ENCODE data around the gene MRE11. TPM values are rescaled to one million over a fixed set of nuclear protein-coding genes. Genes with fewer than 3 reads are reported as not detected.

Gene MRE11
- polyA plus RNA-seq, 1 of the 3 experiments (the other 2 are of a cell fraction) = 2.8 TPM

DNA sequence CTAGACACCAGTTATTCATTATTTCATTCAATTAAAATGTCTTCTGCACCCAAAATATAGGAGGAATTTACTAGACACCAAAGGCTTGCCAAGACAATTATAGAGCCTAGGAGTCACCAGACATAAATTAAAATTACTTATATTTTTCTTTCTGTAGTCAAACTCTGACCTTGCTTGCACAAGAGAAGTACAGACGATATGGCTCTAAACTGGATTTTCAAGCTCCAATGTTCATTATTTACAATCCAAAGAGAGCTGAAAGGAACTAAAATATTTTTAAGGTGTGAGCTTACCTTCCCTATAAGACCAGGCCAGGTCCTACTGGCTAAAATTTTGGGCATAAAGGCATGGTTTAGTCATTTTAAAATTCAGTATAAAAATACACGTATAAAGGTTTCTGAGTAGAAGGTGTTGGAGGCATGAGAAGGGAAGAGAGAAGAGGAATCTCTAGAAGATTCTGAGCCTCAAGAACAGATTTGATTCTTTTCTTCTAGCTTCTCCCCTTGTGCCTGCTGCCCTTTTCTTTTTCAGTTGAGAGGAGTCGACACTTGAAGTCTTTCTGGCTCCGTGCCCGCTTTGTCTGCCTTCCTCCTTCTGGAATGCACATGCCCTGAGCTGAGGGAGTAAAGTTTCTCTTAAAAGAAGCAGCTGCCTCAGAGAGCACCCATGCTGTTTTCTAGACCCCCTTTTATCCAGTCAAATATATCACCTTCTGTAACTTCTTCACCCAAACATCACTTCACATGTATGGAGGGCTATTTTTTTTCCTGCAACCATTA, 32.1 kb upstream of the MRE11 start:
- 73% methylated on average over 5 of the region's 5 CpGs for WGBS (ENCODE audit: low lambda C conversion rate)
- Histone ChIP-seq H3K4me2 (no peak overlapping the region; the same call in 1 of the 2 replicates), H3K27me3 (ENCODE audit: insufficient read depth) (no peaks in the 10 kb centered on the region), H3K9me3 (no peaks in the 10 kb centered on the region), H3K9ac (no peak overlapping the region), H3K4me3 (ENCODE audit: low read depth in 2 of 2, low read length in 1 of 2) (no peak overlapping the region), H3K9me2 (no peaks in the 10 kb centered on the region), H3K79me2 (ENCODE audit: insufficient read depth) (no peaks in the 10 kb centered on the region), H3K36me3 (replicated peaks in 1 of 2; ENCODE audit: control insufficient read depth in 1 of 2, insufficient read depth in 2 of 2, low read length in 1 of 2) (no peaks in the 10 kb centered on the region), H3K4me1 (ENCODE audit: control insufficient read depth in 1 of 2, insufficient read depth in 2 of 2, low read depth in 1 of 2, low read length in 1 of 2) (peaks cover 0 to 10% of the 10 kb centered on the region in 2 experiments; a peak in 2 of 4 replicates), H3F3A (replicated peaks; ENCODE audit: insufficient read depth) (no peaks in the 10 kb centered on the region), H3K27ac (ENCODE audit: low read depth in 2 of 2, low read length in 1 of 2) (no peak overlapping the region; a peak in 1 of 4 replicates), H4K20me1 (ENCODE audit: insufficient read depth) (no peaks in the 10 kb centered on the region), H2AFZ (ENCODE audit: low read depth) (peak overlapping the region; percentile 87)
- no peak for DNase-seq
- CTCF ChIA-PET = interaction anchor here (0.6 to 1.2 kb wide), 3 partner anchors 9 to 20 kb away, joined by 3 read pairs; partner anchors contain the start of gene C11orf97
- TF ChIP-seq GATA2 (CRISPR knock-in tag; IDR thresholded peaks at IDR 0.05) = no peak
- TF ChIP-seq, protein P1, sequence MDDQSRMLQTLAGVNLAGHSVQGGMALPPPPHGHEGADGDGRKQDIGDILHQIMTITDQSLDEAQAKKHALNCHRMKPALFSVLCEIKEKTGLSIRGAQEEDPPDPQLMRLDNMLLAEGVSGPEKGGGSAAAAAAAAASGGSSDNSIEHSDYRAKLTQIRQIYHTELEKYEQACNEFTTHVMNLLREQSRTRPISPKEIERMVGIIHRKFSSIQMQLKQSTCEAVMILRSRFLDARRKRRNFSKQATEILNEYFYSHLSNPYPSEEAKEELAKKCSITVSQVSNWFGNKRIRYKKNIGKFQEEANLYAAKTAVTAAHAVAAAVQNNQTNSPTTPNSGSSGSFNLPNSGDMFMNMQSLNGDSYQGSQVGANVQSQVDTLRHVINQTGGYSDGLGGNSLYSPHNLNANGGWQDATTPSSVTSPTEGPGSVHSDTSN (IDR thresholded peaks at IDR 0.05) = peak; percentile 7; the same call in 1 of the 2 replicates
- no peak for TF ChIP-seq CHD2 (IDR thresholded peaks at IDR 0.05; ENCODE audit: low read length, partially characterized antibody)
- TF ChIP-seq FOSL2 (IDR thresholded peaks at IDR 0.05; ENCODE audit: borderline replicate concordance, low read depth) = no peak
- TF ChIP-seq, protein P2, sequence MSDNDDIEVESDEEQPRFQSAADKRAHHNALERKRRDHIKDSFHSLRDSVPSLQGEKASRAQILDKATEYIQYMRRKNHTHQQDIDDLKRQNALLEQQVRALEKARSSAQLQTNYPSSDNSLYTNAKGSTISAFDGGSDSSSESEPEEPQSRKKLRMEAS (IDR thresholded peaks at IDR 0.05; ENCODE audit: low read depth) = peak; percentile 64
- no peak for TF ChIP-seq EZH2phosphoT487 (IDR thresholded peaks at IDR 0.05; ENCODE audit: borderline replicate concordance, low read depth)
- peak; percentile 59 for TF ChIP-seq NFIC (IDR thresholded peaks at IDR 0.05; ENCODE audit: borderline replicate concordance)
- no peak for TF ChIP-seq FOXJ3 (CRISPR knock-in tag; IDR thresholded peaks at IDR 0.05)
- POLR2A ChIA-PET = no interaction called here

DNA sequence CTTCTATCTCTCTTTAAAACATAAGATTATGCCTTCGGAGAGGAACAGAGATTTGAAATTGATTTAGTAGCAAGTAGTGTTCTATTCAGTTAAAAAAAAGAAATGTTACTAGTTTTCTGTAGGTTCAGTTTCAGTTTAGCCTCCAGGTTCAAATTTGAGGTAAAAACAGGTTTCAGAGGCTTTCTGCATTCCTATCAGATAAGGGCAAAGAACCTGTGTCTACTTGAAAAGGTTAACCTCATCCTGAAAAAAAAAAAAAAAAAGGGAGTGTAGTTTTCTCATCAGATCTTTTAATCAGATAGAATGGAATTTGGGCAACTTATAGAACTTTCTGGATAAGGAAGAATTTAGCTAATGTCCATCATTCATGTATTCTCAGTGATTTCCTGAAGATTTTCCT, 30.7 kb upstream of the MRE11 start:
- ChIA-PET POLR2A (no interaction called here), CTCF (interaction anchor here (0.8 to 1.1 kb wide), 2 partner anchors 19 to 624 kb away, joined by 3 to 4 read pairs; no protein-coding TSS in a partner anchor)
- Histone ChIP-seq H3K9me3 (no peaks in the 10 kb centered on the region), H3K4me3 (ENCODE audit: low read depth in 2 of 2, low read length in 1 of 2) (no peak overlapping the region), H2AFZ (ENCODE audit: low read depth) (no peak overlapping the region), H3K9ac (no peak overlapping the region), H3K36me3 (replicated peaks in 1 of 2; ENCODE audit: control insufficient read depth in 1 of 2, insufficient read depth in 2 of 2, low read length in 1 of 2) (no peaks in the 10 kb centered on the region), H3K9me2 (no peaks in the 10 kb centered on the region), H3K27me3 (ENCODE audit: insufficient read depth) (no peaks in the 10 kb centered on the region), H3K4me2 (no peak overlapping the region), H3F3A (replicated peaks; ENCODE audit: insufficient read depth) (no peaks in the 10 kb centered on the region), H3K79me2 (ENCODE audit: insufficient read depth) (no peaks in the 10 kb centered on the region), H4K20me1 (ENCODE audit: insufficient read depth) (no peaks in the 10 kb centered on the region), H3K4me1 (ENCODE audit: control insufficient read depth in 1 of 2, insufficient read depth in 2 of 2, low read depth in 1 of 2, low read length in 1 of 2) (peaks cover 0 to 10% of the 10 kb centered on the region in 2 experiments; a peak in 2 of 4 replicates), H3K27ac (ENCODE audit: low read depth in 2 of 2, low read length in 1 of 2) (no peak overlapping the region)
- WGBS (ENCODE audit: low lambda C conversion rate) = 52% methylated on average over 1 of the region's 1 CpG
- DNase-seq = no peak
- TF ChIP-seq TEAD4 (IDR thresholded peaks at IDR 0.05; ENCODE audit: borderline replicate concordance, insufficient read depth) = no peak
- no peak for TF ChIP-seq RAD21 (IDR thresholded peaks at IDR 0.05; ENCODE audit: low read length)
- TF ChIP-seq SIN3A (IDR thresholded peaks at IDR 0.05; ENCODE audit: borderline replicate concordance, low read depth, low read length) = no peak
- no peak for TF ChIP-seq RFX5 (IDR thresholded peaks at IDR 0.05; ENCODE audit: low read length)
- no peak for TF ChIP-seq RXRA (IDR thresholded peaks at IDR 0.05; ENCODE audit: borderline replicate concordance, low read depth)
- TF ChIP-seq JUND (IDR thresholded peaks at IDR 0.05) = no peak
- no peak for TF ChIP-seq TAF1 (IDR thresholded peaks at IDR 0.05; ENCODE audit: borderline replicate concordance, low read depth, low read length)
- no peak for TF ChIP-seq SMC3 (IDR thresholded peaks at IDR 0.05; ENCODE audit: low read depth, low read length)
- TF ChIP-seq GABPA (IDR thresholded peaks at IDR 0.05; ENCODE audit: low read depth) = no peak
- no peak for TF ChIP-seq CHD2 (IDR thresholded peaks at IDR 0.05; ENCODE audit: low read length, partially characterized antibody)
- no peak for TF ChIP-seq MXI1 (IDR thresholded peaks at IDR 0.05; ENCODE audit: low read depth, low read length)
- TF ChIP-seq, protein P1 (IDR thresholded peaks at IDR 0.05) = no peak
